HEK293 (cell line): Measurements from ENCODE around the gene GPX4.

Experiments
- BCL11A ChIP-seq: fragments of 450-650 bp; formaldehyde crosslinking; IDR thresholded peaks from 2 replicates; pipeline ENCODE4 v1.5.1; 2016; ENCODE audit warnings: low read depth, missing biosample characterization, missing genetic modification characterization
- KLF9 ChIP-seq: fragments of 450-650 bp; formaldehyde crosslinking; IDR thresholded peaks from 2 replicates; pipeline ENCODE4 v1.5.1; 2016; ENCODE audit warnings: missing biosample characterization, missing genetic modification characterization, low read depth
- REPIN1 ChIP-seq: fragments of 450-650 bp; formaldehyde crosslinking; IDR thresholded peaks from 2 replicates; pipeline ENCODE4 v1.5.1; 2017; ENCODE audit warnings: missing biosample characterization, missing genetic modification characterization, low read depth
- ZNF146 ChIP-seq: fragments of 450-650 bp; formaldehyde crosslinking; IDR thresholded peaks from 2 replicates; pipeline ENCODE4 v1.5.1; 2016; ENCODE audit warnings: missing biosample characterization, missing genetic modification characterization
- ZNF521 ChIP-seq: fragments of 450-650 bp; formaldehyde crosslinking; IDR thresholded peaks from 2 replicates; pipeline ENCODE4 v1.5.1; 2017; ENCODE audit warnings: missing biosample characterization, mild to moderate bottlenecking, missing genetic modification characterization
- ZNF544 ChIP-seq: fragments of 450-650 bp; formaldehyde crosslinking; IDR thresholded peaks from 2 replicates; pipeline ENCODE4 v1.5.0; 2017; ENCODE audit warnings: missing biosample characterization, missing genetic modification characterization
- TF ChIP-seq, protein P1 (sequence below): fragments of 450-650 bp; formaldehyde crosslinking; IDR thresholded peaks from 2 replicates; pipeline ENCODE4 v1.5.1; 2016; ENCODE audit warnings: missing biosample characterization, missing genetic modification characterization
- TF ChIP-seq, protein P2 (sequence below): fragments of 450-650 bp; formaldehyde crosslinking; IDR thresholded peaks from 2 replicates; pipeline ENCODE4 v1.5.1; 2016; ENCODE audit warnings: missing biosample characterization, missing genetic modification characterization

DNA sequence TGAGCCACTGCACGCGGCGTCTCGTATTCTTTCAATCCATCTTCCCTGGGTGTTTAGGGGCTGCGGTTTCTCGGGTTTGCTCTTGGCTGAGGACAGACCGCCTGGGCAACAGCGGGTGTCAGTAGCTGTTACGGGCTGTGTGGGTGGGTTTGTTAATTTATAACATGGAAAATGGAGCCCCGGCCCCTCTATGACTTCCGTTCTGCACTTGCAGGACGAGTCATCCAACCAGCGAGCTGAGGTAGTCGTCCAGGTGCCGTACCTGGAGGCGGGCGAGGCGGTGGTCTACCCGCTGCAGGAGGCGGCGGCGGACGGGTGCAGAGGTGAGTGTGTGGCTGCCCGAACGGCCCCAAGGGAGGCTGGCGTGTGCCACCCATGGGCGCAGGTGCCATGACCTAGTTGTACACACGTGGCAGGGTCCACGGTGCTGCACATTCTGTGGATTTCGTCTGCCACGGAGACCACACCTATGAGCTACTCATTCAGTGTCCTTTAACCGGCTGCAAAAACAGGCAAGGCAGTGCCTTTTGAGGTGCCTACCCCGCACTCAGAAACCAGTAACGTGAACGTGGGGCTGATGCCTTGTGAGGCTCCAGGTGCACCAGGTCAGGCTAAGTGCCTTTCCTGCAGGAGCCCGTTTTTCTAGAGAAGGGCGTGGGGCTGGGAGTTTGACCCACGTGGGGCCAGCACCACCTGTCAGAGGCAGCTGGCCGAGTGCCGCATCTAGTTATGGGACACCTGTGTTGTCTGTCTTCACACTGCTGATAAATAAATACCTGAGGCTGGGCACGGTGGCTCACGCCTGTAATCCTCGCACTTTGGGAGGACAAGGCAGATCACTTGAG is 19.5 kb upstream of the GPX4 start:
- TF ChIP-seq, protein P1, sequence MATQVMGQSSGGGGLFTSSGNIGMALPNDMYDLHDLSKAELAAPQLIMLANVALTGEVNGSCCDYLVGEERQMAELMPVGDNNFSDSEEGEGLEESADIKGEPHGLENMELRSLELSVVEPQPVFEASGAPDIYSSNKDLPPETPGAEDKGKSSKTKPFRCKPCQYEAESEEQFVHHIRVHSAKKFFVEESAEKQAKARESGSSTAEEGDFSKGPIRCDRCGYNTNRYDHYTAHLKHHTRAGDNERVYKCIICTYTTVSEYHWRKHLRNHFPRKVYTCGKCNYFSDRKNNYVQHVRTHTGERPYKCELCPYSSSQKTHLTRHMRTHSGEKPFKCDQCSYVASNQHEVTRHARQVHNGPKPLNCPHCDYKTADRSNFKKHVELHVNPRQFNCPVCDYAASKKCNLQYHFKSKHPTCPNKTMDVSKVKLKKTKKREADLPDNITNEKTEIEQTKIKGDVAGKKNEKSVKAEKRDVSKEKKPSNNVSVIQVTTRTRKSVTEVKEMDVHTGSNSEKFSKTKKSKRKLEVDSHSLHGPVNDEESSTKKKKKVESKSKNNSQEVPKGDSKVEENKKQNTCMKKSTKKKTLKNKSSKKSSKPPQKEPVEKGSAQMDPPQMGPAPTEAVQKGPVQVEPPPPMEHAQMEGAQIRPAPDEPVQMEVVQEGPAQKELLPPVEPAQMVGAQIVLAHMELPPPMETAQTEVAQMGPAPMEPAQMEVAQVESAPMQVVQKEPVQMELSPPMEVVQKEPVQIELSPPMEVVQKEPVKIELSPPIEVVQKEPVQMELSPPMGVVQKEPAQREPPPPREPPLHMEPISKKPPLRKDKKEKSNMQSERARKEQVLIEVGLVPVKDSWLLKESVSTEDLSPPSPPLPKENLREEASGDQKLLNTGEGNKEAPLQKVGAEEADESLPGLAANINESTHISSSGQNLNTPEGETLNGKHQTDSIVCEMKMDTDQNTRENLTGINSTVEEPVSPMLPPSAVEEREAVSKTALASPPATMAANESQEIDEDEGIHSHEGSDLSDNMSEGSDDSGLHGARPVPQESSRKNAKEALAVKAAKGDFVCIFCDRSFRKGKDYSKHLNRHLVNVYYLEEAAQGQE (tag by site-specific recombination): no peak
- no peak for TF ChIP-seq BCL11A (tag by site-specific recombination)
- TF ChIP-seq, protein P2, sequence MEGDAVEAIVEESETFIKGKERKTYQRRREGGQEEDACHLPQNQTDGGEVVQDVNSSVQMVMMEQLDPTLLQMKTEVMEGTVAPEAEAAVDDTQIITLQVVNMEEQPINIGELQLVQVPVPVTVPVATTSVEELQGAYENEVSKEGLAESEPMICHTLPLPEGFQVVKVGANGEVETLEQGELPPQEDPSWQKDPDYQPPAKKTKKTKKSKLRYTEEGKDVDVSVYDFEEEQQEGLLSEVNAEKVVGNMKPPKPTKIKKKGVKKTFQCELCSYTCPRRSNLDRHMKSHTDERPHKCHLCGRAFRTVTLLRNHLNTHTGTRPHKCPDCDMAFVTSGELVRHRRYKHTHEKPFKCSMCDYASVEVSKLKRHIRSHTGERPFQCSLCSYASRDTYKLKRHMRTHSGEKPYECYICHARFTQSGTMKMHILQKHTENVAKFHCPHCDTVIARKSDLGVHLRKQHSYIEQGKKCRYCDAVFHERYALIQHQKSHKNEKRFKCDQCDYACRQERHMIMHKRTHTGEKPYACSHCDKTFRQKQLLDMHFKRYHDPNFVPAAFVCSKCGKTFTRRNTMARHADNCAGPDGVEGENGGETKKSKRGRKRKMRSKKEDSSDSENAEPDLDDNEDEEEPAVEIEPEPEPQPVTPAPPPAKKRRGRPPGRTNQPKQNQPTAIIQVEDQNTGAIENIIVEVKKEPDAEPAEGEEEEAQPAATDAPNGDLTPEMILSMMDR: no peak
- TF ChIP-seq KLF9: no peak
- TF ChIP-seq REPIN1 (tag by site-specific recombination): no peak
- no peak for TF ChIP-seq ZNF544 (tag by site-specific recombination)
- no peak for TF ChIP-seq ZNF146
- no peak for TF ChIP-seq ZNF521
